Measurements from ENCODE around the gene NAA80. TPM values are rescaled to one million over a fixed set of nuclear protein-coding genes. Genes with fewer than 3 reads are reported as not detected.

Gene NAA80
- polyA plus RNA-seq, 2 of the 4 experiments (the other 2 are of a cell fraction) = 3.1 to 5.3 TPM

DNA sequence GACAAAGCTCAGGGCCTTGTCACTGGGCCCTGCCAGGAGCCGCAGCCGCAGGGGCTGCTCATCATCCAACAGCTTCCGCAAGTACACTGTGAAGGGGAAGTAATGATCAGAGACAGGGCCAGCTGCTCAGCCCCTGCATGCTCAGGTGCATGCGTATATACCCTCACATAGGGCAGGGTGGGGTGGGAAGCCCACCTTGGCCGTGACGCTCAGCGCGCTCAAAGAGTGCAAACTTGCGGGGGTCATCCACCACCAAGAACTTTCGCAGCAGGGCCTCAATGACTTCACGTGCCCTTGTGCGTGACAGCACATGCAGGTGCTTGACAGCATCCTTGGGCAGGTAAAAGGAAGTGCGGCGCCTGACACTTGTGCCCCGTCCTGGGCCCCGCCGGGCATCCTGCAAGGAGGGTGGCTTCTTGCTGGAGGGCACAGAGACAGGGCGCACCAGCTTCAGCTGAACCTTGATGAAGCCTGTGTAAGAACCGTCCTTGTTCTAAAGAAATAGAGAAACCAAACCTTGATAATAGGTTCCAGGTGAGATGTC is 32.2 kb upstream of the NAA80 start:
- FAIRE-seq (no peak), ATAC-seq (no peak), DNase-seq (ENCODE audit: low read depth in 1 of 2, low spot score in 1 of 2) (no peak)
- no peak overlapping the region for H3K4me3 ChIP-seq
- no peak overlapping the region for H3K4me2 ChIP-seq
- peaks cover 36% of the 10 kb centered on the region for H3K4me1 ChIP-seq
- ChIA-PET POLR2A (no interaction called here), CTCF (interaction anchor here (1.5 to 6.2 kb wide), 2 partner anchors 9 to 137 kb away, joined by 3 to 56 read pairs; partner anchors contain the start of gene HYAL2)
- no peak overlapping the region for H3K27ac ChIP-seq
- 90% methylated on average over 5 of the region's 19 CpGs for WGBS (ENCODE audit: missing lambda C conversion rate)
- TF ChIP-seq RNF2 (IDR thresholded peaks at IDR 0.05; ENCODE audit: borderline replicate concordance, low read depth) (no peak), ZNF302 (CRISPR knock-in tag; IDR thresholded peaks at IDR 0.05) (no peak), HDAC2 (IDR thresholded peaks at IDR 0.05) (no peak)
- H3K9me3 ChIP-seq = no peaks in the 10 kb centered on the region

DNA sequence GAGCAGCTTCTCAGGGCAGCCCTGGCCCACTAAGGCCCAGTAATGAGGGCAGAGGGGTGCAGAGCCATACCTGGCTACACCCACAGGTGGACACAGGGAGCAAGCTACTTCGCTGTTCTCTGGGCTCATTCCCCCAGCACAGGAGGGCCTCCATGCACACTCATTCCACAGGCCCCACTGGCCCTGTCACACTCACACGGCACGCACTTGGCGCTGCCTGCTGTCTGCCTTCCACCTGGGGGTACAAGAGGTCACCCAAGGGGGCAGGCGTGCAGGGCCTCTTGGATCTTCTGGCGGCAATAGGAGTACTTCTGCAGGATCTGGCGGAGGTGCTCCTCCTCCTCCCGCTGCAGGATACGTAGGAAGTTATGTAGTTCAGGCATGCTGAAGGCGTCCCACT is 31.1 kb upstream of the NAA80 start:
- DNase-seq (ENCODE audit: low read depth in 1 of 2, low spot score in 1 of 2) = no peak
- no peak overlapping the region for H3K27ac ChIP-seq
- no peak for FAIRE-seq
- peaks cover 27% of the 10 kb centered on the region for H3K4me1 ChIP-seq
- 85% methylated on average over 3 of the region's 10 CpGs for WGBS (ENCODE audit: missing lambda C conversion rate)
- no peak overlapping the region for H3K4me2 ChIP-seq
- no peak overlapping the region for H3K4me3 ChIP-seq
- no peak for ATAC-seq
- TF ChIP-seq HOXB13 (CRISPR knock-in tag; IDR thresholded peaks at IDR 0.05; ENCODE audit: low read depth) (no peak), CBX8 (IDR thresholded peaks at IDR 0.05) (no peak), ESRRA (IDR thresholded peaks at IDR 0.05; ENCODE audit: borderline replicate concordance, low read length) (no peak), RFX5 (IDR thresholded peaks at IDR 0.05) (no peak), POLR2A (IDR thresholded peaks at IDR 0.05; ENCODE audit: low read length) (no peak), FOSL2 (IDR thresholded peaks at IDR 0.05) (no peak), FOSL2 (CRISPR knock-in tag; IDR thresholded peaks at IDR 0.05) (no peak), TFCP2L1 (CRISPR knock-in tag; IDR thresholded peaks at IDR 0.05) (no peak), EP300 (IDR thresholded peaks at IDR 0.05) (no peak), TP53 (CRISPR knock-in tag; IDR thresholded peaks at IDR 0.05) (no peak), FOSB (CRISPR knock-in tag; IDR thresholded peaks at IDR 0.05) (no peak), CHD2 (IDR thresholded peaks at IDR 0.05; ENCODE audit: low read length, partially characterized antibody) (no peak), RNF2 (IDR thresholded peaks at IDR 0.05; ENCODE audit: borderline replicate concordance, low read depth) (no peak)
- TF ChIP-seq, protein P1, sequence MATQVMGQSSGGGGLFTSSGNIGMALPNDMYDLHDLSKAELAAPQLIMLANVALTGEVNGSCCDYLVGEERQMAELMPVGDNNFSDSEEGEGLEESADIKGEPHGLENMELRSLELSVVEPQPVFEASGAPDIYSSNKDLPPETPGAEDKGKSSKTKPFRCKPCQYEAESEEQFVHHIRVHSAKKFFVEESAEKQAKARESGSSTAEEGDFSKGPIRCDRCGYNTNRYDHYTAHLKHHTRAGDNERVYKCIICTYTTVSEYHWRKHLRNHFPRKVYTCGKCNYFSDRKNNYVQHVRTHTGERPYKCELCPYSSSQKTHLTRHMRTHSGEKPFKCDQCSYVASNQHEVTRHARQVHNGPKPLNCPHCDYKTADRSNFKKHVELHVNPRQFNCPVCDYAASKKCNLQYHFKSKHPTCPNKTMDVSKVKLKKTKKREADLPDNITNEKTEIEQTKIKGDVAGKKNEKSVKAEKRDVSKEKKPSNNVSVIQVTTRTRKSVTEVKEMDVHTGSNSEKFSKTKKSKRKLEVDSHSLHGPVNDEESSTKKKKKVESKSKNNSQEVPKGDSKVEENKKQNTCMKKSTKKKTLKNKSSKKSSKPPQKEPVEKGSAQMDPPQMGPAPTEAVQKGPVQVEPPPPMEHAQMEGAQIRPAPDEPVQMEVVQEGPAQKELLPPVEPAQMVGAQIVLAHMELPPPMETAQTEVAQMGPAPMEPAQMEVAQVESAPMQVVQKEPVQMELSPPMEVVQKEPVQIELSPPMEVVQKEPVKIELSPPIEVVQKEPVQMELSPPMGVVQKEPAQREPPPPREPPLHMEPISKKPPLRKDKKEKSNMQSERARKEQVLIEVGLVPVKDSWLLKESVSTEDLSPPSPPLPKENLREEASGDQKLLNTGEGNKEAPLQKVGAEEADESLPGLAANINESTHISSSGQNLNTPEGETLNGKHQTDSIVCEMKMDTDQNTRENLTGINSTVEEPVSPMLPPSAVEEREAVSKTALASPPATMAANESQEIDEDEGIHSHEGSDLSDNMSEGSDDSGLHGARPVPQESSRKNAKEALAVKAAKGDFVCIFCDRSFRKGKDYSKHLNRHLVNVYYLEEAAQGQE (IDR thresholded peaks at IDR 0.05) = no peak
- TF ChIP-seq, protein P2, sequence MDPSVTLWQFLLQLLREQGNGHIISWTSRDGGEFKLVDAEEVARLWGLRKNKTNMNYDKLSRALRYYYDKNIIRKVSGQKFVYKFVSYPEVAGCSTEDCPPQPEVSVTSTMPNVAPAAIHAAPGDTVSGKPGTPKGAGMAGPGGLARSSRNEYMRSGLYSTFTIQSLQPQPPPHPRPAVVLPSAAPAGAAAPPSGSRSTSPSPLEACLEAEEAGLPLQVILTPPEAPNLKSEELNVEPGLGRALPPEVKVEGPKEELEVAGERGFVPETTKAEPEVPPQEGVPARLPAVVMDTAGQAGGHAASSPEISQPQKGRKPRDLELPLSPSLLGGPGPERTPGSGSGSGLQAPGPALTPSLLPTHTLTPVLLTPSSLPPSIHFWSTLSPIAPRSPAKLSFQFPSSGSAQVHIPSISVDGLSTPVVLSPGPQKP (IDR thresholded peaks at IDR 0.05; ENCODE audit: low read depth, low read length) = no peak
- TF ChIP-seq, protein P3, sequence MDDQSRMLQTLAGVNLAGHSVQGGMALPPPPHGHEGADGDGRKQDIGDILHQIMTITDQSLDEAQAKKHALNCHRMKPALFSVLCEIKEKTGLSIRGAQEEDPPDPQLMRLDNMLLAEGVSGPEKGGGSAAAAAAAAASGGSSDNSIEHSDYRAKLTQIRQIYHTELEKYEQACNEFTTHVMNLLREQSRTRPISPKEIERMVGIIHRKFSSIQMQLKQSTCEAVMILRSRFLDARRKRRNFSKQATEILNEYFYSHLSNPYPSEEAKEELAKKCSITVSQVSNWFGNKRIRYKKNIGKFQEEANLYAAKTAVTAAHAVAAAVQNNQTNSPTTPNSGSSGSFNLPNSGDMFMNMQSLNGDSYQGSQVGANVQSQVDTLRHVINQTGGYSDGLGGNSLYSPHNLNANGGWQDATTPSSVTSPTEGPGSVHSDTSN (IDR thresholded peaks at IDR 0.05) = no peak
- no peaks in the 10 kb centered on the region for H3K9me3 ChIP-seq
- POLR2A ChIA-PET = no interaction called here
- CTCF ChIA-PET = interaction anchor here (1.5 kb wide), 1 partner anchor 135 kb away, joined by 3 read pairs; no protein-coding TSS in a partner anchor

Data from A549 (cell line).